Kidney epithelial cell (primary cell): ENCODE measurements around the gene TP73. TPM values are rescaled to one million over a fixed set of nuclear protein-coding genes. Genes with fewer than 3 reads are reported as not detected.

Source experiments
- DNase-seq: peaks from one replicate; pipeline ENCODE4 v3.0.0-alpha.2; 2010; ENCODE audit warnings: low read depth
- H3K27me3 ChIP-seq: 2 replicates; pipeline ENCODE4 v1.6.0; 2011; ENCODE audit warnings: low read length; ENCODE audit not compliant: control insufficient read depth, insufficient read depth
- H3K36me3 ChIP-seq: 2 replicates; pipeline ENCODE4 v1.5.1; 2011; ENCODE audit warnings: low read length; ENCODE audit not compliant: control insufficient read depth, insufficient read depth
- H3K4me3 ChIP-seq: 2 replicates; pipeline ENCODE4 v1.5.1; 2011; ENCODE audit warnings: low read depth, mild to moderate bottlenecking, control low read depth, low read length
- total RNA-seq: library from RNA; depleted of rRNA; stranded (reverse); fragments of >200 nt; gene quantifications from 2 replicates; pipeline ENCODE4 v1.2.3, GENCODE V29; 2015
- TF ChIP-seq, protein P1 (sequence below): IDR thresholded peaks from 2 replicates; pipeline ENCODE4 v1.5.1; 2011; ENCODE audit warnings: mild to moderate bottlenecking, moderate library complexity, low read length, control low read depth, inconsistent platforms; ENCODE audit not compliant: insufficient read depth, poor library complexity, severe bottlenecking

The TP73 gene
- total RNA-seq, 1 donor from 2014 or later = 0.04 TPM

DNA sequence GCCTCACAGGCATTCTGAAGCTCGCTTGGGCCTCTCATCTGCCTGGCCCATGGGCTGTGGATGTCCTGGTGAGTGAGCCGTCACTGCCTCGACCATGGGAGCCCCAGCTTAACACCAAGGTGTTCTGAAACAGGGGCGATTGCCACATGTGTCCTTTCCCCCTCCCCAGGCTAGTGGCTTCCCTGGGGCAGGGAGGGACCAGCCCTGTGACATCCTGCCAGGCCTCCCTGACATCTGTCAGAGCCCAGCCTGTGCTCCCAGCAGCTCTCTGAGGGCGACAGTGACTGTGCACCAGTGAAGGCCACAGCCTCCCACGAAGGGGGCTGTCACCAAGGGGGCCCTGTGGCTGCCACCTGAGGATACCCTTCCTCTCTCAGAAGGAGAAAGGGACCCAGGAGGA is 64.0 kb downstream of the TP73 start:
- Histone ChIP-seq H3K4me3 (no peak overlapping the region), H3K27me3 (peaks cover 40% of the 10 kb centered on the region), H3K36me3 (no peaks in the 10 kb centered on the region)
- no peak for DNase-seq
- TF ChIP-seq, protein P1, sequence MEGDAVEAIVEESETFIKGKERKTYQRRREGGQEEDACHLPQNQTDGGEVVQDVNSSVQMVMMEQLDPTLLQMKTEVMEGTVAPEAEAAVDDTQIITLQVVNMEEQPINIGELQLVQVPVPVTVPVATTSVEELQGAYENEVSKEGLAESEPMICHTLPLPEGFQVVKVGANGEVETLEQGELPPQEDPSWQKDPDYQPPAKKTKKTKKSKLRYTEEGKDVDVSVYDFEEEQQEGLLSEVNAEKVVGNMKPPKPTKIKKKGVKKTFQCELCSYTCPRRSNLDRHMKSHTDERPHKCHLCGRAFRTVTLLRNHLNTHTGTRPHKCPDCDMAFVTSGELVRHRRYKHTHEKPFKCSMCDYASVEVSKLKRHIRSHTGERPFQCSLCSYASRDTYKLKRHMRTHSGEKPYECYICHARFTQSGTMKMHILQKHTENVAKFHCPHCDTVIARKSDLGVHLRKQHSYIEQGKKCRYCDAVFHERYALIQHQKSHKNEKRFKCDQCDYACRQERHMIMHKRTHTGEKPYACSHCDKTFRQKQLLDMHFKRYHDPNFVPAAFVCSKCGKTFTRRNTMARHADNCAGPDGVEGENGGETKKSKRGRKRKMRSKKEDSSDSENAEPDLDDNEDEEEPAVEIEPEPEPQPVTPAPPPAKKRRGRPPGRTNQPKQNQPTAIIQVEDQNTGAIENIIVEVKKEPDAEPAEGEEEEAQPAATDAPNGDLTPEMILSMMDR = no peak

DNA sequence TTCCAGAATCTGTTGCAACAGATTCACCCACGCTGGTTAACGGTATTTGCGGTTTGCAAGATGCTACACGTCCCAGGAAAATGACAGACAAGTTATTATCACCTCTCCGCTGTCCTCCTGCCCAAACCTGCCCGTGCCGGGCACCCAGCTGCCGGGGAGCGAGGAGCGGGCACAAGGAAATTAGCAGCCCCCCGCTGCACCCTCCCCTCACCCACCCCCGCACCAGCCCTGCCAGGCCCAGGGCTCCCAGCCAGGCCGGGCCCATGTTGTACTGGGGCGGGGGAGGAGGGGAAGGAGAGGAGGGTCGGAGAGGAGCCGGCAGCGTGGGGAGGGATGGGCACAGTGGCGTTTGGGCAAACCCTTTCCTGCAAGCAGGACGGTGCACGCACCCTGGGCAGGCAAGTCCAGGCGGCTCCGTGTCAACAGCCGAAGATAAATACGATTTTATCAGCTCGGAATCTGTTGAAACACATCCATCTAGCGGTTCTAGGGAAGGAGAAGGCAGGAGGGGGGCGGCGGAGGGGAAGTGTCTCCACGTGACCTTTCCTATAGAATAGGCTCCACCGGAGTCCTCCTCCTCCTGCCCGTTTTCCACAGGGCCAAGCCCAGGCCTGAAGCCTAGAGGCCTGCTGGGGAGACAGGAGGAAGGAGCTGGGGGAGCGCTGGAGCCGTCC is 64.9 kb downstream of the TP73 start:
- DNase-seq = no peak
- TF ChIP-seq, protein P1 = no peak
- H3K4me3 ChIP-seq = no peak overlapping the region
- no peaks in the 10 kb centered on the region for H3K36me3 ChIP-seq
- peaks cover 36% of the 10 kb centered on the region for H3K27me3 ChIP-seq

DNA sequence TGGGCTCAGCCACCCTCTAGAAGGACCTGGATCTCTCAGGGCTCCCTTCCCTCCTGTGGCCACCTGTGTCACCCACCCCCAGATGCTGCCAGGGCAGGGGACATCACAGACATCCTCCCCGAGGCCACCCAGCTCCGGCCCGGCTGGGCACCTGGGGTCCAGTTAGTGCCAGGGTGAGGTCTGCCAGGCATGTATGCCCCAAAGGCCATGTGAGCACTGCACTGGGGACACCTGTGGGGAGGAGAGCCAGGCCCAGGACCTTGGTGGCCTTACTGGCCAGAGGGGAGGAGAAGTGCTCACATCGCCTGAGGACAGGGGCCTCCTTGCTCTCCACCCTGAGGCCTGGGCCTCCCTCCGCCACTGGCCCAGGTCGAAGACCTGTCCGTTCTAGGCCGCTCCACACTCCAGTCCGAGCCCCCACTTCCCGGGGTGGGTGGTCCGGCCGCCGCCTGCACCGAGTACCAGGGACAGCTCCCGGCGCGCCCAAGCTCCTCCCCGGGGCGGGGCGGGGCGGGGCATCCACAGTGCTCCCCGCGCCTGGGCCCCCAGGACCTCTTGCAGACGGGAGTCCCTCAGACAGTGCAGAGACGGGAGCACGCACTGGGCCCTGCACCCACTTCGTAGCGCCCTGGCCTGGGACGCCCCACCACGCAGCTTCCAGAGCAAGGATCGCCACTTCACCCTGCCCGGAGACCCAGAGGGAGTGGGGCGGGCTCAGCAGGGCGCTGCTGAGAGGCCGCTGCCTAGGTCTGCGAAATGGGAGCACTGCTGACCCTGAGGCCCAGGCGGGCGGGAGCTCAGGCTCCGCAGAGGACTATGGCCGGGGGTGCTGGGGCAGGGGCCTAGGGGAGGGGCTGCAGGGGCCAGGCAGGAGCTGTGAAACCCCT is 65.6 kb downstream of the TP73 start:
- DNase-seq = no peak
- H3K4me3 ChIP-seq = no peak overlapping the region
- TF ChIP-seq, protein P1 = no peak

DNA sequence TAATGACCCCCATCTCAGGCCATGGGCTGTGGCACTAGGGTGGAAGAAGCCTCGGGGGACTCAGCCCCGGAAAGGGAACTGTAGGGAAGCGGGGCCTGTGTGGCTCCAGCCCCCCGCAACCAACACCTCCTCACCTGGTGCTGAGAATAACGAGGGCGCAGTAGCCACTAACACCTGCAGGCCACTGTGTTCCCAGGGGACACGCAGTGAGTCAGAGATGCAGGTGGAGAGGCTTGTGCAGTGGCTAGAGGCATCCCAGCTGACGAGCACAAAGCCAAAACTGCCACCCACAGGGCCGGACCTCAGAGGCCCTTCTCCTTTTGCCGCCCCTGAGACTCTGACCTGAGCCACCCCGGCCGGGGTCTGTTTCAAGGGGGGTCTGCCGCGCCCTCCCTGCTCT is 66.4 kb downstream of the TP73 start:
- Histone ChIP-seq H3K36me3 (no peaks in the 10 kb centered on the region), H3K4me3 (no peak overlapping the region), H3K27me3 (peaks cover 31% of the 10 kb centered on the region)
- TF ChIP-seq, protein P1 = no peak
- no peak for DNase-seq

More for the DNA sequence above, 65.6 kb downstream of the TP73 start:
- Histone ChIP-seq H3K27me3 (peaks cover 36% of the 10 kb centered on the region), H3K36me3 (no peaks in the 10 kb centered on the region)

DNA sequence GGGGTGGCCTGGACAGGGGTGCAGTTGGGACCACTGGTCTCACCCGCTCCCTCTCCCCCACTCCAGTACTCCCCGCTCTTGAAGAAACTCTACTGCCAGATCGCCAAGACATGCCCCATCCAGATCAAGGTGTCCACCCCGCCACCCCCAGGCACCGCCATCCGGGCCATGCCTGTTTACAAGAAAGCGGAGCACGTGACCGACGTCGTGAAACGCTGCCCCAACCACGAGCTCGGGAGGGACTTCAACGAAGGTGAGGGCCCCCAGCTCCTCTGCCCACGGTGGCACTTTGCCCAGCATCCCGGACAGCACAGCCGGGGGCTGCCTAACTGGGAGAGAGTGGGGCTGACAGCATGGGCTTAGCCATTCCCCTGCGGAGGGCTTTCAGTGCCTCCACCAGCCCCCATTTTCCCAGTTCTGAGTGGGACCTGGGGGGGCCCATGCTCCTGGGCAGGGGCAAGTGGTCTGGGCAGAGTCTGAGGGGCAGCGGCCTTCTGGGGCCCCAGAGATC is 69.7 kb downstream of the TP73 start:
- Histone ChIP-seq H3K4me3 (no peak overlapping the region), H3K36me3 (no peaks in the 10 kb centered on the region)

More for the DNA sequence above, 69.7 kb downstream of the TP73 start:
- TF ChIP-seq, protein P1 = no peak
- no peak for DNase-seq
- H3K27me3 ChIP-seq = peaks cover 28% of the 10 kb centered on the region
